GF-D8 (cell line): ENCODE data around the gene PHF23.

Experiments used
- DNase-seq: peaks from one replicate; lab custom pipeline; 2025; lab: John Stamatoyannopoulos, UW

The PHF23 gene

DNA sequence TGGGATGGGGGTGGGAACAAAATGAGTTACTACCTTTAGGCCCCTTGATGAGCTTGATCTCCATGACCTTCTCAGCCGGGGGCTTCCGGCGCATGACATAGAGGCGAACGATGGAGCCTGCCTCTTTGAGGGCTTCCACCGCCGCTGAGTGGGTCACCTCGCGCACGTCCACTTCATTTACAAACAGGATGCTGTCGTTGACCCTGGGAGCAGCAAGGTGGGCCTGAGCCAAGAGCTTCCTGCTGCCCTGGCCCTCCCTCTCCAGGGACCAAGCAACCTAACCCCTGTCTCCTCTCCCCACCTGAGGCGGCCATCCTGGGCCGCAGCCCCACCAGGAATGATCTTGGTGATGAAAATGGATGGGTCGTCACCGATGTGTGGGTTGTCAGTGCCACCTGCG lies 35.9 kb downstream of the PHF23 start:
- no peak for DNase-seq

DNA sequence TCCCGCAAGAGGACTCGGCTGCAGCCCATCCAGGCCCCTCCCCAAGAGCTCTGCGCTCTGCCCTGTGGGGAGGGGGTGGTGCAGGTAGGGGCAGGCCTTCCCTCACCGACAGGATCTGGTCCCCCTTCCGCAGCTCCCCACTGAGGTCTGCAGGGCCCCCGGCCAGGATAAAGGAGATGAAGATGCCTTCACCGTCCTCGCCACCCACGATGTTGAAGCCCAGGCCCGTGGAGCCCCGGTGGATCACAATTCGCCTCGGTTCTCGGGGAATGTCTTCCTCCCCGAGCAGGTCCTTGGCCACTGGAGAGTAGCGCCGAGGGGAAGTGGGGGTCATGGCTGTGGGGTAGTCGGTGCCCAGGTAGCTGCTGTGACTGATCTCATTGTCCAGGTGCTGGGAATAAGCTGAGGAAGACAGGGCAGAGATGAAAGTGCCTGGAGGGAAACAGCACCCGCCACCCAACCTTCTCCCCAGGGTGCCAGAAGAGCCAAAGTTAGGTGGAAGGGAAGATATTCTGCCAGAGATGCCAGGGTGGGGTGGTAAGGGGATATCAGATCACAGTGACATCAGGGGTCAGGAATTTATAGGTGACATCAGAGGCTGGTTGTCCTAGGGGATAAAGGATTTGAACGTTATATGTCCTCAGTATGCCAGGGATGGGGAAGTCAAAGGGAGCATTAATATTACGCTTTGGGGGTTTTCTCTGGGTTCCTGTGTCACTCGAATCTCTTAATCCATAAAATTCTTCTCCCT lies 42.4 kb downstream of the PHF23 start:
- no peak for DNase-seq

DNA sequence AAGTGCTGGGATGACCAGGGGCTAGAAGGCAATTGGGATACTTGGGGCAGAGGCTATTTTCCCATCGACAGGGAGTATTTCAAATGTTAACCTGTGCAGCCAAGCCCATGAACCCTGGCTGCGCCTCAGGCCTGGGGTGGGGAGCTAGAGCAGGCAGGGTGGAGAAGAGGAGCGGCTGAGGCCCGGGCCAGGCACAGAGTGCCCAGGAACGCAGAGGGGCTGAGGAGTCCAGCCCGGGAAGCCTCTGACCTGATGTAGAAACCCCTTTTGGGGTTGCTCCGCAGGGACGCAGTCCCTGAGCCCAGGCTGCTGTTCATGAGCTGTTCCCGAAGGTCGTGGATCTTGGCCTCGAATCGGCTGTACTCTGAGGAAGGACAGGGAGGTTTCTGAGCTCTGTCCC lies 43.3 kb downstream of the PHF23 start:
- DNase-seq, result no peak

DNA sequence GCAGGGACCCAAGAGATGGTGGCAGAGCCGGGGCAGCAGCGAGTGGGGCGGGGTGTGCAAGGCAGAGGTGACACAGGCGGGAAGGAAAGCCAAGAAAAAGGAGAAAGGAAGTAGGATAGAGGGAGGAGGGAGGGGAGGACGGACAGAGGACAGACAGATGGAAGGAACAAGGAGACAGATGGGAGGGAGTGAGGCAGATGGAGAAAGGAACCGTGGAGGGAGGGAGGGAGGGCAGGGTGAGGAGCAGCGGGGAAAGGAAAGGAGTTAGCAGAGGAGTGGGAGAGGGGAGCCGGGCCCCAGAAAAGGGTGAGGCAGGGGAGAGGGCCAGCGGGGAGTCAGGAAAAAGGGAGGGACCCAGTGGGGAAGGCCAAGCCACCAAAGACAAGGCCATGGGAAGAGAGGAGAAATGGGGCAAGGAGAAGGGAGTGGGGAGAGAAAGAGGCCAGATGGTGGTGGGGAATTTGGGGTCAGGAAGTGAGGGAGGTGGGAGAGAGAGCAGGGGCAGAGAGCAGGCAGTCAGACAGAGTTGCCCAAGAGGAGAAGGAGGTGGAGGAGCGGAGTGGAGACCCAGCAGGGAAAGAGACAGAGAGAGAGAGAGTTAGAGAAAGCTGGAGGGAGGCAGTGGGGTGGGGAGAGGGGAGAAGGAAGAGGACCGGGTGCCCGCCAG lies 46.9 kb downstream of the PHF23 start:
- no peak for DNase-seq

DNA sequence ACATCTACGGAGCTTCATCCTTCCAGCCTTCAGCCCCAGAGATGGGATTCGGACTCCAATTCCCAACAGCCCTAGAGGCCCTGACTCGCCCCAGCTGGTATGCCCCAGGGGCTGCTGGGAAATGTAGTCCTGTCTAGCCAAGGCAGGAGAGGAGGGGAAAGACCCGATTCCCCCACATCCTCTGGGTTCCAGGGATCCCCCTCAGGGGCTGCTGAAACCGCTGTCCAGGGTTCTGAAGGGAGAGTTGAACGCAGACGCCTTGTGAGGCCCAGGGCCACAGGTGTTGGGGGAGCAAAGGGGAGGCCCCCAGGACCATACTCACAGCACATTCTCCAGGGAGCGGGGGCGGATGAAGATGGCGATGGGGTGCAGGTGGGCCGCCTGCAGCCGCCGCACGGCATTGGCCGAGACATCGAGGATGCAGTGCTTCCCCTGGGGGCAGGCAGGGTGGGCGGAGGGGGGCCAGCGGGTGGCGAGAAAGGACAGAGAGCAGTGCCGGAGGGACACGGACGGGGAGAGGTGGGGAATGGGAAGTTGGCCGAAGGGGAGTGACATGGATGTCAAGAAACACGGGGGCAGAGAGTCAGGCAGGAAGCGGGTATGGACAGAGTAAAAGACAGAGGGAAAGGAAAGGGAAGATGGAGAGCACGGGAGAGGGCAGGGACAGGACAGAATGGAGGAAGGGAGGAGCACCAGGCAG lies 47.5 kb downstream of the PHF23 start:
- no peak for DNase-seq

DNA sequence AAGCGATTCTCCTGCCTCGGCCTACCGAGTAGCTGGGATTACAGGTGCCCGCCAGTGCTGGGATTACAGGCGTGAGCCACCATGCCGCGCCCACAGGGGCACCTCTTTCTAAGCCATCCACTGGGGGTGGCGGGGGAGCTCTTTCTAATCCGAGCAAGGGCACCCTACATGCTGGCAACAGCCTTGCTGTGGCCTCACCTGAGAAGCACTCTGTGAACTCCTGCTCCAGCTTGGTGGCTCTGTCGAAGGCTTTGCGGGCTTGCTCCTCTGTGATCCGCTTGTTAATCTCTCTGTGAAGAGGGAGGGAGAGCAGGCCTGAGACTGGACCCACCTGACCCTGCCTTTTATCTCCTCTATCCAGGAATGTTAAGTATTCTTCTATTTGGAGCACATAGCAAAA lies 48.2 kb downstream of the PHF23 start:
- DNase-seq, result no peak

DNA sequence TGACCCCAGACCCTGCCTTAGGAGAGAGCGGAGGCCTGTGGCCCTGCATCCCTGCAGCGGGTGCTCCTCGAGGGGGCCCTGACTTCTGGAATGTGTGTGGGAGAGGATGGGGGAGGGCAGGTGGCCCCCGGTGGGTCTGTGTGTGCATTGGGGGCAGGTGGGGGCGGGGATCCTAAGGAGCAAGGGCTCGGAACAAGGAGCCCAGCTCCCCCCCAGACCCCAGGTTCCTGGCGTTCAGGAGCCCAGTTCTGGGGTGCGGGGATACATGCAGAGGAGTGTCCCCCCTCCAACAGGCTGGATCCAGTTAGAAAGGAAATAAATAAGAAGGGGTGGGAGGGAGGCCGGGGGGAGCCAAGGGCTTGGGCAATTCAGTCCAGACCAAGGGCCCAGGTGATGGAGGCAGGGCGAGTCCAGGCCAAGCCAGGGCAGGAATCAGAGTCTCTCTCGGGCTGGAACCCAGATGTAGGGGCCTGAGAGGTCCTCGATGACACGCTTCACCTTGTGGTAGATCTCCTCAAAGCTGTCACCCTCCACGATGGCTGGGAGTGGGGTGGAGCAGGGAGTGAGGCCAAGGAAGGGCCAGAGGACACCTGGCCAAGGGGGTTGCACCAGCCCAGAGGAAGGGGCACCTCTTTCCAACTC lies 48.9 kb downstream of the PHF23 start:
- no peak for DNase-seq

DNA sequence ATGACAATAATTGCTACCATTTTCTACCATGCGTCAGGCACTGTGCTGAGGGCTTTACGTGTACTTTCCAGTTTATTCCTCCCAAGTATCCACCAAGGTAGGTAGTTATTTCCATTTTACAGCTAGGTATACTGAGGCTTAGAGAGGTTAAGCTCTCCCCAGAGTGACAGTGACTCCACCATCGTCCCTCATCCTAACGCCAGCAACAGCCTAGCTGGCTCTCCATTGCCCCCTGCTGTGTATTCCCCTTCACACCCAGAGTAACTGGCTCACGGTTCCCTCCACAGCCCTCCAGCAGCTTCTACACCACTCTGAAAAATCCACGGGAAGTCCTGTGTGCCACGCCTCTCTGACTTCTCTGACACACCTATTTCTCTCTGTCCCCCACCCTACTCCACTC lies 53.0 kb downstream of the PHF23 start:
- DNase-seq, result no peak
